Cerebellar nuclear complex (tissue), 1 donor: Measurements from ENCODE around the gene FHDC1.

Source experiments
- DNase-seq, 2 experiments: peaks; one replicate each; lab custom pipeline; 2025; lab: John Stamatoyannopoulos, UW

FHDC1 gene

GRCh38 chr4:152957437-152958171, 21.5 kb downstream of the FHDC1 start:
- no peak for DNase-seq

- DNase-seq = no peak
These were observed 23.0 kb downstream of the FHDC1 start for GRCh38 chr4:152959080-152959479.

GRCh38 chr4:152960082-152960481, 24.0 kb downstream of the FHDC1 start:
- no peak for DNase-seq

- no peak for DNase-seq
These were observed 25.1 kb downstream of the FHDC1 start for GRCh38 chr4:152961014-152961772.

- DNase-seq = no peak
These were observed 25.6 kb downstream of the FHDC1 start for GRCh38 chr4:152961773-152962115.

- DNase-seq = no peak
These were observed 26.0 kb downstream of the FHDC1 start for GRCh38 chr4:152962150-152962549.

GRCh38 chr4:152964335-152964734, 28.2 kb downstream of the FHDC1 start:
- DNase-seq = no peak

GRCh38 chr4:152965611-152966010, 29.5 kb downstream of the FHDC1 start:
- no peak for DNase-seq

GRCh38 chr4:152967907-152968306, 31.8 kb downstream of the FHDC1 start:
- DNase-seq = no peak

GRCh38 chr4:152968806-152969394, 32.8 kb downstream of the FHDC1 start:
- no peak for DNase-seq

GRCh38 chr4:152970102-152970820, 34.1 kb downstream of the FHDC1 start:
- DNase-seq = no peak

- no peak for DNase-seq
These were observed 34.9 kb downstream of the FHDC1 start for GRCh38 chr4:152971053-152971452.

- DNase-seq = no peak
These were observed 36.9 kb downstream of the FHDC1 start for GRCh38 chr4:152972821-152973628.

GRCh38 chr4:152973629-152974467, 37.7 kb downstream of the FHDC1 start:
- no peak for DNase-seq

- DNase-seq = no peak
These were observed 38.6 kb downstream of the FHDC1 start for GRCh38 chr4:152974468-152975379.

- DNase-seq = no peak
These were observed 39.5 kb downstream of the FHDC1 start for GRCh38 chr4:152975380-152976211.

- DNase-seq = no peak
These were observed 40.2 kb downstream of the FHDC1 start for GRCh38 chr4:152976212-152976761.

- DNase-seq = no peak
These were observed 43.7 kb downstream of the FHDC1 start for GRCh38 chr4:152979731-152980330.
